GM18507 (cell line): ENCODE data around the gene NUP50.

Experiments
- DNase-seq: peaks from one replicate; pipeline ENCODE4 v3.0.0; 2011; ENCODE audit warnings: low read depth; ENCODE audit not compliant: insufficient read length; ENCODE audit errors: extremely low spot score
- FAIRE-seq: peaks from 2 replicates; lab custom pipeline; 2011; peaks lifted over from hg19 to GRCh38; lab: Jason Lieb, UNC

Gene NUP50

DNA sequence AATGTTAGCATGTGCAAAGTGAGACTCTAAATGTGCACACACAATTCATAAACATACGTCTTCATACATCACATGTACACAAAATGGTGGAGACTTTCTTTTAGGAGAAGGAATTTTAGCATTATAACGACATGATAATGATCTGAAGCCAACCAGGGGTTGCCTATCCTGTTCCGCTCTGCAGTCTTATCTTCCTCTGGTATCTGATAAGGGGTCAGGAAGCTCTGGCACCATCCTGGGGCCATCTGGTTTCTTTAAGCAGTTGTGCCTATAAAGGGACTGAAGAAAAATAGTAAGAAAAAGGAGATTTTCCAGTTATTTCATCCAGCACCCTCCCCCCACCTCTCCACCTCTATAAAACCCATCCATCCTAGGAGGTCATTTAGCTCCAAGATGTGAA, 5.8 kb upstream of the NUP50 start:
- FAIRE-seq = no peak
- no peak for DNase-seq

DNA sequence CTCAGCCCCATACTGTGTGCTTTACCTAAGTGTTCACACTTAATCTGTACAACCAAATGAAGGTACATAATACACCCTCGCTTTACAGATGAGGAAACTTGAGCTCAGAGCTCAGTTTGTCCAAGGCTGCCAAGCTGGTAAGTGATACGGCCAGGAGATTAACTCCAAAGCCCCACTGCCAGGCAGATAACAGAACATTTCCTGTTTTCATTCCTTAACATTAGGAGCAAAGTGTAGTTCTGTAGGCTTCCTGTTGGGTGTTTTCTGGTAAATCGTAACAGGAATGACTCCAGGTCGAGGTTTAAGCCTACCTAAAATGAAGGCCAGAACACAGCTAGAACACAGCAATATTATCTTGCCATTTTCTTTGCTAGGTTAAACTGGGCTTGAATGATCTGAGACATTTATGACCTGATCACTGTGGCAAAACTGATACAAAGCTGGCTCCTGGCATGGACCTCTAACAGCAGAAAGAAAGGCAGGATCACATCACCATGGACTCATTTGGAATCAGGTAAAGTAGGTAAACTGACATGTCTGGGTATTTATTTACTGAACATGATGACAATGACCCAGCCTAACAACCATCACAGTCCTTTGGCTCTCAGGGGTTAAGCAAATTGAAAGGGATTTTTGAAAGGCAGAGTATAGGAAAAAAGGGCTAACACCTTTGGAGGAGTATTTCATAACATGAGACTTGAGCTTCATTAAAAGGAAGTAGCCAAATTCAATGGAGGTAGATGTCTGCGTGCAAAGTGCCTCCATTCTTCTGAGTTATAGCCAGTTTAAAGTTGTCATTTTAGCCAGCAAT, 3.9 kb upstream of the NUP50 start:
- FAIRE-seq (no peak), DNase-seq (no peak)

DNA sequence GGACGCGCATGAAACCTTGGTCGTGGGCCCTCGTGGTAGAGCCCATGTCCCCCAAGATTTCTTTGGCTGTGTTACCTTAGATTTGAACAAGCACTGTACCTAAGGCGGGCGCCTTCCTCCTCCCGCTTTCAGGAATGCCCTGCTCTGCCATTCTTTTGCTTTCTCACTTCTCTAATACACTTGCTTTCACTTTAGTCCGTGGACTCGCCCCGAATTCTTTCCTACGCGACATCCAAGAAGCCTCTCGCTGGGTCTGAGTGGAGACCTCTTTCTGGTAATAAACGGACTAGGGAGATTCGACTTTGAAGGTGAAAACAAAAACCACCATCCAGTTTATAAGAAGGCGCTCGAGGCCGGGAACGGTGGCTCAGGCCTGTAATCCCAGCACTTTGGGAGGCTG, 1.2 kb upstream of the NUP50 start:
- FAIRE-seq (no peak), DNase-seq (no peak)

DNA sequence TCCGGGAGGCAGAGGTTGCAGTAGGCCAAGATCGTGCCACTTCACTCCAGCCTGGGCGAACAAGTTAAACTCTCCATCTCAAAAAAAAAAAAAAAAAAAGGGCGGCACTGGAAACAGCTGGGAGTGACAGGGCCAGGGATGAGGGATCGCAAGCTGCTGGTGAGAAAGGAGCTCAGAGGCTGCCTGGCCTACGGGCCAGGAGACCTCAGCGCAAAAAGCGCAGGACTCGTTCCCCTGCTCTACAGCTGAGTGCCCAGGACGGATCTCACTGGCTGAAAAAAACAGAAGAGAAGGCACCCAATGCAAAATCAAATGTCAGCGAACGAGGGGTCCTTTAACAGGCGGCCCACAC, 650 bp upstream of the NUP50 start:
- no peak for FAIRE-seq
- DNase-seq = no peak

DNA sequence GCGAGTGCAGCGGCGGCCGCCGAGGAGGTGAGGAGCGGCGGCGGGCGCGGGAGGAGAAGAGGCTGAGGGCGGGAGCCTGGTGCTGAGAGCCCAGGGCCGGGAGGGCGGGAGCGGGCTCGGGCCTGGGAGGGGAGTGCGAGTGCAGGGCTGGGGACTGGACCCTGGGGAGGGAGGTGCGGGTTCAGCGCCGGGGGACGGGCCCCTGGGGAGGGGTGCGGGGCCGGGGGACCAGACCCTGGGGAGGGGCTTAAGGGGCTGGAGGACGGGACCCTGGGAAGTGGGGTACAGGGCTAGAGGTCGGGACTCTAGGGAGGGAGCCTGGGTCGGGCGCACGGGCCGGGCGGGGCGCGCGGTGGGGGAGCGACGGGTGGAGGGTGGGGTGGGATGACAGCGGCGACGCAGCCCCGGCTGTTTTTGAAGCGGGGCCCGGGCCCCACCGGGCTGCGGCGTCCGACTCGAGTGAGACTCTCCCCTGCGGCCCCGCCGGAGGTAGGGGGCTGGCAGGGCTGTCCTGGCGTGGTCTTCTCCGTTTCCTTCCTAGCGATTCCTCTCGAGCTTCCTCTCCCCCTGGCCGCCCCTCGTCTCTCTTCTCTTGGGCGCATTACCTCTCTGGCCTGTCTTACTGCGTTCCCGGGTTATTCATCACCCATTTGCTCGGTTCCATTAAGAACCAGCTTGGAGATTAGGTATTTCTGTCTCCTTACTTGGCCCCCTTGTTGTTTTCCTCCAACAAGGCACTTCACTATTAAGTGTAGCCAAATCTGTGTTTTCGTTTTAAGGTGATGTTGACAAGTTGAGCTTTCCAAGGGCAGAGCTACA, 754 bp downstream of the NUP50 start:
- FAIRE-seq = no peak
- DNase-seq = no peak

DNA sequence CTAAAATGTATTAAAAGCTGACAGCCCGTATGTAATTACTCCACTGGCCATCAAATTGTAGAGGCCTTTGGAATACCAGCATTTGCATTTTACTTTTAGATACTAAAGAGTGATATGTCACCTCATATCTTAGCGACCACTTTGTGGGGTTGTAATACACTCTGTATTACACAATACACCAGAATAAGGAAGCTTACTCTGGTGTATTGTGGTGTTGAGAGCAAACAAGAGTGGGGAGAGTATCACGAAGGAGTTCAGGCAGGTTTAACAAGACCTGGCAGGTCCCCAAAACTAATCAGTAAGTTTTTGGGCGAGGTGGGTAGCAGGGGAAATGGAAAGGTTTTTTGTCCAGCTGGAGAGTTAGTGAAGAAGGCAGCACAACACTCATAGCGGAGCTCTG, 3.2 kb downstream of the NUP50 start:
- DNase-seq = no peak
- FAIRE-seq = no peak

DNA sequence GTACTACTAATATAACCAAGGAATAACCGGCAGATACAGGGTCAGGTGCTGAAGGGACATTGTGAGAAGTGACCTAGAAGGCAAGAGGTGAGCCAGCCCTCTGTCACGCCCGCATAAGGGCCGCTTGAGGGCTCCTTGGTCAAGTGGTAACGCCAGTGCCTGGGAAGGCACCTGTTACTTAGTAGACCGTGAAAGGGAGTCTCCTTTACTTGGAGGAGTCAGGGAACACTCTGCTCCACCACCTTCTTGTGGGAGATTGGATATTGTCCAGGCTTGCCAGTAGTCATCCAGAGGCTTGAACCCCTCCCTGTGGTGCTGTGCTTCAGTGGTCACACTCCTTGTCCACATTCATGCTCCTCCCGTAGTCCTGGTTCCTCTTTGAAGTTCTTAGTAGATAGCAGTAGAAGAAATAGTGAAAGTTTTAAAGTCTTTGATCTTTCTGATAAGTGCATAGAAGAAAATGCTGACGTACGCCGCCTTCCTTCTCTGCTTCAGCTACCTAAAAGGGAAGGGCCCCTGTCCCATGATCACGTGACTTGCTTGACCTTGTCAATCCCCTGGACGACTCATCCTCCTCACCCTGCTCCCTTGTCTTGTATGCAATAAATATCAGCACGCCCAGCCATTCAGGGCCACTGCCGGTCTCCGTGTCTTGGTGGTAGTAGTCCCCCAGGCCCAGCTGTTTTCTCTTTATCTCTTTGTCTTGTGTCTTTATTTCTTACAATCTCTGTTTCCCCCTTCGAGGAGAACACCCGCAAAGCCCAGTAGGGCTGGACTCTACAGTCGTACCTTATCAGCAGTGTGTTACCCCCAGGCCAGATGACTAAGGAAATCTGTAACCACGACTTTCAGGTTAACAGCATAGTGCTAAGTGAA, 6.1 kb downstream of the NUP50 start:
- FAIRE-seq = no peak

DNA sequence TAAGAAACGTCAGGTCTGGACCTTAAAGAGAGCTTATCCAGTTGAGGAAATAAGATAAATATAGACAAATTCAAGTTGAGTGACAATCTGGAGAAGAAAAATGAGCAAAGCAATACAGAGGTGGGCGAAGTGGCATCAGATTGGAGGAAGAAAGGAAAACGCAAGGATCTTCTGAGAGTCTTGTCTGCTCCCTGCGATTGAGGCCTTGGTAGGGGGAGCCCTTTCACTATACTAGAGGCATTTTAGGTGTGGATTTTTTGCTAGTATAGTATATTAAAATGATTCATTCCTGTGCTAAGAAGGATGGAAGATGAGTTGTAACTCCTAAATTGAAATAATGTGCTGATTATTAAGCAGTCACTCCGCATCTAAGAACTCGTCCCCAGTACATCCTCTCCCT, 8.1 kb downstream of the NUP50 start:
- no peak for DNase-seq
- FAIRE-seq = no peak

More for the DNA sequence above, 6.1 kb downstream of the NUP50 start:
- DNase-seq = no peak

DNA sequence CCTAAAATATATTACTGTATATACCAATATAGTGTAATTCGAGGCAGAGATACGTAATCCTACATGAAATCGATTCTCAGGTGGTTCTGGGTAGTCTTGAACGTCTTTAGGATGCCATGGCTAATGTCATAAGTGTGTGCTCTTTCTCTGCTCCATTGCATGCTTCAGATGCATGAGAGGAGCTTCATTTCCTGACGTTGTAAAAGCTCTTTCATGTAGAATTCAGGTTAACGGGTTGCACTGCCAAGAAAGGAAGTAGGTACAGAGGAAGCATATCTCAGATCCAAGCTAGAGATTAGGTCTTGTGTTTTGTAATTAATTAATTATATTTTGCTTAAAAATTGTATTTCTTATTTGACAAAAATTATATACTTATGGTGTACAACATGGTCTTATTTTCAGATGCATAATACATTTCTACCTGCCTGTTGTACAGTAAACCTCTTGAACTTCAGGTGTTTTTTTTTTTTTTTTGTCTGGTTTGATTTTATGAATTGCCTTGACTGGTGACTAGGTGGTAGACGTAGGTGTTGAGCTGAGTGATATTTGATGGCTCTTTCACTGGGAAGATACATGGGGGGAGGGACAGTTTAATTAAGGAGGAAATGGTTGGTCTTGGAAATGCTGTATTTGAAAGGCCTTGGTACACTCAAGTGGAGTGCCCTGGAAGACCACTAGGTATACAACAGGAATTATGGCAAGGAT, 9.3 kb downstream of the NUP50 start:
- FAIRE-seq = no peak
- no peak for DNase-seq

DNA sequence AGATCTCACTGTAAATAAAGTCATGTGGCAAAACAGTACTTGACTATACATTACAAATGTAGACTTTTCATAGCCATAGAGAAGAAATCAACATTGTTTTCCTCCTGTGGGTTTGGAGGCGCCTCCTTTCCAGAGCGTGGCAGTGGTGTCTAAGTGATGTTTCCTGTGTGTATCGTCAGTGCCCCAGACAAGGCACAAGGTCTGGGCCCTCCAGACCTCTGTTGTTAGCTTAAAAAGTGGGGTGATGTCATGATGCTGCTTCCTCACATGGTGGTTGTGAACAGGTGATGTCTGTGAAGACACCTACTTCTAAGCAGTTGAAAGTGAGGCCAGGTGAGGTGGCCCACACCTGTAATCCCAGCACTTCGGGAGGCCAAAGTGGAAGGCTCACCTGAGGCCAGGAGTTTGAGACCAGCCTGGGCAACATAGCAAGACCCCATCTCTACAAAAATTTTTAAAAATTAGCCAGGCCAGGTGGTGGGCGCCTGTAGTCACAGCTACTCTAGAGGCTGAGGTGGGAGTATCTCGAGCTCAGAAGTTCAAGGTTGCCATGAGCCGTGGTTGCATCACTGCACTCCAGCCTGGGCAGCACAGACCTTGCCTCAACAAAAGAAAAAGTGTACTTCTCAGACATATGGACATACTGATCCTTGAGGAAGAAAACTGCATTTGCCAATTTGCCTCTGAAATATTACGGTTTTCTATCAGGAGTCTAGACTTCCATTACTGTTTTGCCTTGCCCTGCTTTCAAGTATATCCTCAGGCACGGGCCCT, 15.7 kb downstream of the NUP50 start:
- DNase-seq (no peak), FAIRE-seq (no peak)

DNA sequence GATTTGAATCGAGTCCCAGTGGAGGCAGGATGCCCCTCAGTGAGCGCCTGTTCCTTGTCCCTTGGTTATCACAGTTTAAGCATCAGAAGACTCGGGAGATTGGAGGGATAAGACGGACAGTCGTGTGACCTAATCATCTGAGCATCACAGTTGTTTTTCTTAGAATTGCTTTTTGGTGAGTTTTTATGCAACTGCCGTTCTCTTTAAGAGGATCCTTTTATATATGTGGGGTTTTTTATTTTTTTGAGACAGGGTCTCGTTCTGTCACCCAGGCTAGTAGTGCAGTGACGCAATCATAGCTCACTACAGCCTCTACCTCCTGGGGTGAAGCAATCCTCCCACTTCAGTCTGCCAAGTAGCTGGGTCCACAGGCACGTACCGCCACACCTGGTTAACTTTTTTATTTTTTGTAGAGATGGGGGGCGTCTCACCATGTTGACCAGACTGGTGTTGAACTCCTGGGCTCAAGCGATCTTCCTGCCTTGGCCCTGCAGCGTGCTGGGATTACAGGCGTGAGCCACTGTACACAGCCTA, 16.5 kb downstream of the NUP50 start:
- no peak for FAIRE-seq
- no peak for DNase-seq

DNA sequence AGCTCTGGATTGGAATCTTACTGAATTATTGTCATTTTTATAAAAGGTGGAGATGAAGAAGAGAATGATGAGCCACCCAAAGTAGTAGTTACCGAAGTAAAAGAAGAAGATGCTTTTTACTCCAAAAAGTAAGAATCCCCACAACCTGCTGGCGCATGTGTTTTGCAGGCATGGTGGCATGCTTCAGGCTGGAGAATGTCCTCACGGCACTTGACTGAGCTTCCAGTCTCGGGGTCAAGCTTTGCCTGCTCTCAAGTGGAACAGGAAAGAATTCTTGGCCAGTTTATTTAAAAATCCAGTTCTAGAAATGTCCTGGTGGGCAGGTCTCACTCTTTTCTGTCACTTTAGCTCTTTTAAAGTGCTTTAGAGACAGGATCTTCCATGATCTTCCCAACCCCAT, 17.5 kb downstream of the NUP50 start:
- FAIRE-seq (no peak), DNase-seq (no peak)

DNA sequence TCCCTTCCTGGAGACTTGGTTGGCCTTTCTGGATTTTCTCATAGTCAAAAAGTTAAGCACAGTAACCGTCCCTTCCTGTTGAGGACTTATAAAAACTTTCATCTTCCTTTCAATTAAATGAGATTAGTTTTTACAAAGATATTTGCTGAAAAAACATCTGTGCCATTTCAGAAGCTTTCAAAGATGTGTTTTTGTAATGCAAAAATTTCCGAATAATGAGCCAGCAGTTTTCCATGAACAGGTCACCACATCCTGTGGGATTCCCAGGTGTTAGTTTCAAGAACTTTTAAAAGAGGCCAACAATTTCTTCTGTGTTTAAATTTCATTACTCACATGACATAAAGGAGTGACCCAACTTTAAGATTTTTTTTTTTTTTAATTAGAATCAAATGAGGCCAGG, 18.0 kb downstream of the NUP50 start:
- no peak for FAIRE-seq

DNA sequence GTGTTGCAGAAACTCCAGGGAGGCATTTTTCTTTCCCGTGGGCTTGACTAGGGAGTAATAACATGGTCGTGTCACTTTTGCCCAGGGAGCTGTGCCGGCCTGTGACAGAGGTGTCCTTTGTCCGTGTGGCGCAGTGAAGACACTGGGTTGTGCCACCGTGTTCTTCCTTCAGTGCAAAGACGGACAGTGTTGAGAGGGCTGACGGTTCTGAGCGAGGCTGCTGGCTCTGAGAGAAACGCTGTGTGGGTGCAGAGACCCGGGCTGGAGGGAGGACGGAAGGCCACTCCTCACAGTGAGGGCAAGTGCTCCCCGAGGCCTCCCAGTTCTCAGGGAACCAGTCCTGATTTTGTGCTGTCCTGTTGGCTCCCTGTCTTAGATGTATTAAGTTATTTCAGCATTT, 20.2 kb downstream of the NUP50 start:
- no peak for FAIRE-seq
- DNase-seq = no peak

More for the DNA sequence above, 18.0 kb downstream of the NUP50 start:
- DNase-seq = no peak

DNA sequence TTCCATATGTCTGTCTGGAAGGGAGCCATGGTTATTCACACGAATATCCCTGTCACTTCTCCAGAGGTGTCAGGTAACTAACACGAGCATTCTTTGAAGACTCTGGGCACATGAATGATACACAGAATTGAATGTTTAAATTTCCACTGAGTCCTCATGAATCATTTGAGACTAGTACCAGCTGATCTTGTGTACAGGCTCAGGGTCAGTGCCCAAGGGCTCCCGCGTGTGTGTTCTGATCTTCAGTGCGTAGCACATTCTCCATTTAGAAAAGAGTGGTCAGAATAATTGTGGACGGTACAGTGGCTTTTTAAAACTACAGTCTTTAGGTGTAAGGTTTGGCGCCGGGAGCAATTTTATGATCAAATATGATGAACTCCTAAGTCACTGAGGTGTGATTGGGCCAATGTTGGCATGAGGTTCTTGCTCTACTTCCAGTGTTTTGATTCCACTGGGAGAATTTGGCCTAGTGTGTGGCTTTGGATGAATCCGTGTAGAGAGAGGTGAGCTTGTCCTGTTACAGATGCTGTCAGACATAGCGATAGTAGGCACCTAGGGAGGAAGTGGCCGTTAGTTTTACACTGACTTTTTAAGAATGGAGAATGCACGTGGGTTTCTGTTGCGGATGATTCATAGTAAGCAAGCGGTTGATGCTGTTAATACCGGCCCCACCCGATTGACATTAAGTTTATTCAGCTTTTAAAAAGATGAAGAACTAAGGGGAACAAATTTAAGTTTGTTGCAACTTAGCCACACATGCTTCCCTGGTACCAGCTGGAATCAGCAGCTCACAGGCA, 22.2 kb downstream of the NUP50 start:
- DNase-seq (no peak), FAIRE-seq (no peak)

DNA sequence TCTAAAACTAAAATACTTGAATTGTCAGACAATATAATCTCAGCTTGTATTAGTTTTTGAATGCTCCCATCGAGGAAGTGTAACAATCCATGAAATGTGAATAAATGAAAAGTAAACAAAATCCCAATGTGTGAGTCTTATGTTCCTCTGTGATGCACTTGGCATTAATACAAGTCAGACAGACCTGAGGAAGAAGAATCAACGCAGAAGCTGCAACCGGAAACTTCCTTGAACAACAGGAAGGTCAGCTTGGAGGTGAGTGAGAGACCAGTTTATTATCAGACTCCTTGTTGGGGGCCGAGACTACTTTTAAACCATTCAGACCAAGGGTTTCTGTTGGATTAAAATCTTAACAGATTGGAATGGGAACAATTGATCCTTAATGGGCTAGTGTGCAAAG, 24.2 kb downstream of the NUP50 start:
- DNase-seq (no peak), FAIRE-seq (no peak)

DNA sequence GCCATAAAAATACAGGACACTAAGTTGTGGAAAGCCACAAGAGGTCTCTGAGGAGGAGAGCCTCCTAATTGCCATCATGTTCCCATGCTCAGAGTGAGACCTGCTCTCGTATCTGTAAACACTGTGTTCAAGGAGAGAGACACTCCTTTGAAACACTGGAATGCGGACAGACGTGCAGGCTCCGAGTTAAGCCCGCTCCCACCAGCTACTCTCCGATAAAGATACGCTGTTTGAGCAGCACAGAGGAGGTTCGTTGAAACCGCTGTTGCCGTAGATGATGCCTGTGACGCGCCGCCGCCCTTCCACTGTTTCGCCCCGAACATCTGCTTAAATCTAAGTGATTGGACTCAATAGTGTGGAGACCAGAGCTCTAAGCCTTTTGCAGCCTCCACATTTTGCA, 25.1 kb downstream of the NUP50 start:
- no peak for FAIRE-seq
- no peak for DNase-seq
